PFSK-1 (cell line): ENCODE measurements around the gene ZNF319.

ENCODE experiments used
- POLR2AphosphoS5 ChIP-seq: IDR thresholded peaks from 2 replicates; pipeline ENCODE4 v1.6.1; 2012; ENCODE audit warnings: low read depth, mild to moderate bottlenecking, control low read depth, low read length, moderate library complexity
- REST ChIP-seq, 2 experiments: IDR thresholded peaks; 2 replicates each; pipeline versions ENCODE4 v1.6.1 to v1.8.0; 2011 to 2012; ENCODE audit warnings: low read depth in 2 of 2, low read length in 2 of 2, control low read depth in 1 of 2, inconsistent platforms in 1 of 2, mild to moderate bottlenecking in 1 of 2, moderate library complexity in 1 of 2; ENCODE audit not compliant: insufficient read depth in 1 of 2
- SIN3A ChIP-seq: IDR thresholded peaks from 2 replicates; pipeline ENCODE4 v1.6.1; 2012; ENCODE audit warnings: mild to moderate bottlenecking, low read length, moderate library complexity, borderline replicate concordance; ENCODE audit not compliant: insufficient read depth

- TF ChIP-seq REST (IDR thresholded peaks at IDR 0.05; ENCODE audit: insufficient read depth in 1 of 2, low read depth in 2 of 2, low read length in 2 of 2) (no peak), SIN3A (no peak), POLR2AphosphoS5 (no peak)
Measured at GRCh38 chr16:57964157-57964700, 36.2 kb downstream of the ZNF319 start.
